Endothelial cell of umbilical vein (primary cell): Measurements from ENCODE around the gene CDC42BPB. TPM values are rescaled to one million over a fixed set of nuclear protein-coding genes. Genes with fewer than 3 reads are reported as not detected.

Source experiments
- BruUV-seq: library from RNA; stranded (reverse); fragments of 400-500 nt; replicated peaks from 2 replicates; lab custom pipeline; 2021; lab: Mats Ljungman, UMichigan
- CTCF ChIA-PET: fragments of 300-600, 350-600 bp; sonication (Branson Sonifier 250); formaldehyde crosslinking; loops from one replicate; lab custom pipeline; 2021; ENCODE audit warnings: antibody characterized with exemption, inconsistent platforms; lab: Charles Lee
- POLR2A ChIA-PET: fragments of 300-600, 350-600 bp; sonication (Branson Sonifier 250); formaldehyde crosslinking; loops from one replicate; lab custom pipeline; 2021; ENCODE audit warnings: antibody characterized with exemption, inconsistent platforms; lab: Charles Lee
- DNase-seq: peaks from one replicate; pipeline ENCODE4 v3.0.0-alpha.2; 2011; ENCODE audit warnings: low read depth, low spot score
- FAIRE-seq: peaks from 2 replicates; lab custom pipeline; 2011; peaks lifted over from hg19 to GRCh38; lab: Jason Lieb, UNC
- H2AFZ ChIP-seq: 2 replicates; pipeline ENCODE4 v1.6.0; 2012; ENCODE audit warnings: low read depth, low read length, control low read depth, inconsistent platforms
- H3K27ac ChIP-seq: 2 replicates; pipeline ENCODE4 v1.5.1; 2011; ENCODE audit warnings: low read depth, mild to moderate bottlenecking, control low read depth, low read length, moderate library complexity; ENCODE audit not compliant: insufficient read depth
- H3K27me3 ChIP-seq, 2 experiments: 2 replicates each; pipeline versions ENCODE4 v1.6.0 to v1.6.1; 2011; ENCODE audit warnings: low read length in 2 of 2, mixed read lengths in 1 of 2; ENCODE audit not compliant: control insufficient read depth in 2 of 2, insufficient read depth in 2 of 2
- H3K36me3 ChIP-seq, 2 experiments: 2 replicates in 1 of 2; 3 replicates in 1 of 2; pipeline ENCODE4 v1.5.1; 2011; ENCODE audit warnings: low read length in 2 of 2, mild to moderate bottlenecking in 1 of 2, moderate library complexity in 1 of 2; ENCODE audit not compliant: control insufficient read depth in 2 of 2, insufficient read depth in 2 of 2; ENCODE audit errors: extremely low read depth in 1 of 2
- H3K4me1 ChIP-seq: 3 replicates; pipeline ENCODE4 v1.5.1; 2011; ENCODE audit warnings: mild to moderate bottlenecking, low read length; ENCODE audit not compliant: control insufficient read depth, insufficient read depth; ENCODE audit errors: extremely low read depth
- H3K4me2 ChIP-seq: 2 replicates; pipeline ENCODE4 v1.6.1; 2011; ENCODE audit warnings: low read length, control low read depth, mixed read lengths; ENCODE audit not compliant: insufficient read depth
- H3K4me3 ChIP-seq, 3 experiments: fragments of 200-600 bp in 1 of 3; sonication (generic), shearing (Covaris generic) in 1 of 3; replicated peaks in 1 of 3; 2 replicates each; pipeline ENCODE4 v1.5.1; 2011 to 2016; ENCODE audit warnings: control low read depth in 3 of 3, low read length in 3 of 3, mild to moderate bottlenecking in 2 of 3, inconsistent platforms in 1 of 3, low read depth in 1 of 3, moderate library complexity in 1 of 3; ENCODE audit not compliant: insufficient read depth in 1 of 3
- H3K79me2 ChIP-seq: 2 replicates; pipeline ENCODE4 v1.6.0; 2012; ENCODE audit warnings: low read length, inconsistent platforms; ENCODE audit not compliant: control insufficient read depth, insufficient read depth
- H3K9ac ChIP-seq: replicated peaks from 2 replicates; pipeline ENCODE3; 2011; ENCODE audit warnings: low read length, control low read depth; ENCODE audit not compliant: insufficient read depth; ENCODE audit errors: extremely low read depth
- H3K9me1 ChIP-seq: replicated peaks from 3 replicates; pipeline ENCODE4 v1.6.0; 2011; ENCODE audit warnings: mild to moderate bottlenecking, low read length; ENCODE audit not compliant: control insufficient read depth, insufficient read depth; ENCODE audit errors: extremely low read depth
- H3K9me3 ChIP-seq: replicated peaks from 2 replicates; pipeline ENCODE4 v1.5.1; 2012; ENCODE audit warnings: low read length, inconsistent platforms; ENCODE audit not compliant: control insufficient read depth, insufficient read depth
- H4K20me1 ChIP-seq: replicated peaks from 2 replicates; pipeline ENCODE3; 2011; ENCODE audit warnings: mild to moderate bottlenecking, low read length; ENCODE audit not compliant: control insufficient read depth, insufficient read depth; ENCODE audit errors: extremely low read depth
- CTCF ChIP-seq, 2 donors: IDR thresholded peaks; 1 replicate in 1 of 2; 2 replicates in 1 of 2; pipeline ENCODE4 v1.5.1; 2011; ENCODE audit warnings: low read length in 2 of 2, mild to moderate bottlenecking in 2 of 2, moderate library complexity in 2 of 2, control low read depth in 1 of 2, inconsistent platforms in 1 of 2, low read depth in 1 of 2; ENCODE audit not compliant: insufficient read depth in 1 of 2; ENCODE audit errors: extremely low read depth in 1 of 2
- EZH2 ChIP-seq: IDR thresholded peaks from 2 replicates; pipeline ENCODE4 v1.6.1; 2012; ENCODE audit warnings: borderline replicate concordance, low read depth, mild to moderate bottlenecking, moderate library complexity, low read length, inconsistent platforms; ENCODE audit not compliant: severe bottlenecking
- FOS ChIP-seq: IDR thresholded peaks from 2 replicates; pipeline ENCODE4 v1.6.1; 2011; ENCODE audit warnings: mild to moderate bottlenecking, low read length, moderate library complexity, borderline replicate concordance; ENCODE audit not compliant: insufficient read depth
- GATA2 ChIP-seq: IDR thresholded peaks from 2 replicates; pipeline ENCODE4 v1.7.0; 2011; ENCODE audit warnings: low read depth, mild to moderate bottlenecking, moderate library complexity, mixed read lengths, low read length; ENCODE audit not compliant: insufficient read length, insufficient read depth
- JUN ChIP-seq: IDR thresholded peaks from 2 replicates; pipeline ENCODE4 v1.6.1; 2011; ENCODE audit warnings: borderline replicate concordance, low read depth; ENCODE audit not compliant: insufficient read length, insufficient read depth
- MAX ChIP-seq: IDR thresholded peaks from 2 replicates; pipeline ENCODE4 v1.6.1; 2011; ENCODE audit not compliant: insufficient read depth, insufficient read length
- MYC ChIP-seq: IDR thresholded peaks from one replicate; pipeline ENCODE4 v1.6.1; 2011; ENCODE audit warnings: mild to moderate bottlenecking, low read depth, low read length
- POLR2A ChIP-seq: IDR thresholded peaks from 2 replicates; pipeline ENCODE4 v1.6.1; 2012; ENCODE audit warnings: low read depth, mild to moderate bottlenecking, control low read depth, low read length
- POLR2AphosphoS5 ChIP-seq: IDR thresholded peaks from 2 replicates; pipeline ENCODE4 v1.6.1; 2012; ENCODE audit warnings: low read depth, mild to moderate bottlenecking, control low read depth, low read length, moderate library complexity; ENCODE audit not compliant: insufficient read depth
- dilution Hi-C: fragments of 300-500 bp; cut with MboI; formaldehyde crosslinking; loops from one replicate; pipeline ENCODE4 v1.15.0; 2019; ENCODE audit warnings: low sequenced_read_pairs; ENCODE audit not compliant: extremely low pct_ligation_motif_present
- intact Hi-C: fragments of 100-400 bp; cut with micrococcal nuclease; formaldehyde crosslinking; loops from one replicate; pipeline ENCODE4 v1.10.0; 2022
- polyA plus RNA-seq, 4 experiments: library from polyadenylated mRNA; depleted of rRNA in 3 of 4; stranded (reverse) in 3 of 4; unstranded in 1 of 4; fragments of >200 nt; gene quantifications; 2 replicates each; pipeline versions ENCODE4 v1.2.1 to v1.2.3, GENCODE V29; 2011 to 2012; ENCODE audit warnings: missing spikeins in 1 of 4
- total RNA-seq: library from RNA; stranded (reverse); gene quantifications from 2 replicates; pipeline ENCODE4 v1.2.3, GENCODE V29; 2021

CDC42BPB gene
- total and polyA plus RNA-seq, 2 donors (not counting 3 experiments of a cell fraction or from before 2014, with no cell fraction given) = 82.6 to 131 TPM

GRCh38 chr14:103064436-103064835, 7.1 kb upstream of the CDC42BPB start:
- Histone ChIP-seq H3K4me1 (peaks cover 22% of the 10 kb centered on the region), H3K9me1 (no peaks in the 10 kb centered on the region), H3K27ac (no peak overlapping the region), H3K79me2 (no peaks in the 10 kb centered on the region), H4K20me1 (no peaks in the 10 kb centered on the region), H2AFZ (no peak overlapping the region), H3K9me3 (no peaks in the 10 kb centered on the region), H3K4me3 (no peak overlapping the region), H3K9ac (no peak overlapping the region), H3K27me3 (no peaks in the 10 kb centered on the region), H3K4me2 (no peak overlapping the region), H3K36me3 (no peaks in the 10 kb centered on the region)
- DNase-seq (no peak), FAIRE-seq (no peak)
- TF ChIP-seq EZH2 (no peak), POLR2A (no peak), MAX (no peak), POLR2AphosphoS5 (no peak), JUN (no peak), MYC (no peak), GATA2 (no peak)
- dilution Hi-C loops = no loop called here
- no TSS peak for BruUV-seq
- intact Hi-C loops = no loop called here
- CTCF ChIA-PET = no interaction called here
- POLR2A ChIA-PET = no interaction called here

GRCh38 chr14:103061482-103061976, 4.2 kb upstream of the CDC42BPB start:
- Histone ChIP-seq H2AFZ (no peak overlapping the region), H3K27me3 (no peaks in the 10 kb centered on the region), H3K9me1 (no peaks in the 10 kb centered on the region), H3K27ac (no peak overlapping the region), H3K4me1 (peaks cover 17% of the 10 kb centered on the region), H4K20me1 (no peaks in the 10 kb centered on the region), H3K79me2 (peaks cover 2% of the 10 kb centered on the region), H3K9ac (no peak overlapping the region), H3K36me3 (no peaks in the 10 kb centered on the region), H3K4me3 (no peak overlapping the region), H3K9me3 (no peaks in the 10 kb centered on the region), H3K4me2 (no peak overlapping the region)
- BruUV-seq = no TSS peak
- no peak for DNase-seq
- ChIA-PET CTCF (no interaction called here), POLR2A (no interaction called here)
- dilution Hi-C loops (no loop called here), intact Hi-C loops (no loop called here)
- peak; percentile 12 for FAIRE-seq
- TF ChIP-seq POLR2A = no peak
- TF ChIP-seq MYC = no peak
- TF ChIP-seq MAX = no peak
- no peak for TF ChIP-seq GATA2
- no peak for TF ChIP-seq JUN
- TF ChIP-seq FOS = no peak
- TF ChIP-seq EZH2 = no peak
- no peak for TF ChIP-seq CTCF (IDR thresholded peaks at IDR 0.05; ENCODE audit: extremely low read depth in 1 of 2, insufficient read depth in 1 of 2, low read depth in 1 of 2, low read length in 2 of 2)
- TF ChIP-seq POLR2AphosphoS5 = no peak
